Hindlimb muscle (tissue), 1 donor: ENCODE measurements around the gene SMIM36. TPM values are rescaled to one million over a fixed set of nuclear protein-coding genes. Genes with fewer than 3 reads are reported as not detected.
"Not testable (repeated sequence)": the region's sequence is repeated elsewhere in the genome, so short reads cannot be mapped to it uniquely, and the experiment has no call there.

Experiments
- DNase-seq: peaks from one replicate; pipeline ENCODE4 v3.0.0-alpha.2; 2013
- polyA plus RNA-seq: library from polyadenylated mRNA; unstranded; fragments of 120-200 nt; gene quantifications from one replicate; pipeline ENCODE4 v1.2.1, GENCODE V29; 2013; ENCODE audit not compliant: insufficient read length

Gene SMIM36
- 0.09 TPM for polyA plus RNA-seq

DNA sequence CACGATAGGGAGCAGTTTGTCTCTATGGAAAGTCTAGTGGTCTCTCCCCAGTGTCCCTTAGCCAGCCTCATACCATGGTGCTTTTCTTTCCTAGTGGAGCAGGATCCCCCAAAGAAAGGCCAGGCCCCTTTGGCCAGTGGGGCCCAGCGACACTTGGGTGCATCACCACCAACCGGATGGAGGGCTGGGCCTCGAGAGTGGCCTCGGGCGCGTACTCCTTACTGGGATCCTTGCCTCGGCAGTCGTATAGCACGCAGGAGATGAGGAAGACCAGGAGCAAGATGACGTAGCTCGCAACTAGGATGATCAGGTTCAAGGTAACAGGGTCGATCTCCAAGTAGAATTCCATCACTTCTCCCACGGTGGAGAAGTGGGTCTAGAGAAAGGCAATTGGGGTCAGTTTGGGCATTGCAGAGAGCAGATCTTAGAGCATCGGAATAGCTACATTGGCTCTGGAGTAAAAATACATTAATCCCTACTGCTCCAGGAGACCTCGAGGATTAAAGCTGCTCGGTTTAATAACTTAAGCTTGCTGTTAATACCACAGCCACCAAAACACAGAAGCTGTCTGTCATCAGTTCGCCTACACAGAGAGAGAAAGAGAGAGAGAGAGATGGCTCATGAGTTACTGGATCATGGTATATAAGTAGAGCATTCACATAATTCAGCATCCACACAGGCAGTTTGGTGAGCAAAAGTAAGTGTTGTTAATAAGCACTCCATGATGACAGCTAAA, at the start of gene SMIM36:
Gene SMIM36 (minus strand): TSS at position 467 of the 736 bp plus-strand sequence.
- DNase-seq, result no peak

DNA sequence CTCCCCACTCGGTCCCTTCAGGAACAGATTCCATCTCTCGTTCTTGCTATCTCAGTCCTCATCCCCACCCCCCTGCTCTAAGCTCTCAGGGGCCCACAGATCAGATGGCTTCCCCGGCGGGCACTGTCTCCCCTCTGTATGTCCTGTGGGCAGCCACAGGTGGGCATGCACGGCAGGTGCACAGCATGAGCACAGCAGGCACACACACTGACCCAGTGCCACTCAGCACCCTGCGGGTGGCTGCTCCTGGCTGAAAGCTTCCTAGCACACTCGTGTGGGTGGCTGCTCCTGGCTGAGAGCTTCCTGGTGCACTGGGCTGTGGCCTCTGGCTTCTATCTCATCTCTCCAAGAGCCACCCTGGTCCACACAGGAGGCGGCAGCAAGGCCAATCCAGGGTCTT, 44.5 kb upstream of the SMIM36 start:
- DNase-seq, result no peak

DNA sequence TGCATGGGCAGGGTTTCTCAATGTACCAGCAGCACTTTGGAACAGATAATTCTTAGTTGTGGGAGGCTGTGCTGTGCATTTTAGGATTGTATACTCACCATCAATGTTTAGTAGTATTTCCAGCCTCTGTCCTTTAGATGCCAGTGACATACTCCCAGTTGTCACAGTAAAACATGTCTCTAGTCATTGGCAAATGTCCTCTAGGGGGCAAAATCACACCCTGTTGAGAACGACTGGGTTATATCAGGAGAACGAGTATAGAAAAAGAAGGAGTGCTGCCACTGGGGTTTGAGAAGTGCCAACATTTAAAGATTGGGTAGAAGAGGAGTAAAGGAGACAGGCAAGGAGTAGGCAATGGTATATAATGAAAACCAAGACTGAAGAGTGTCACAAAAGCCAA, 37.9 kb upstream of the SMIM36 start:
- DNase-seq, result no peak

DNA sequence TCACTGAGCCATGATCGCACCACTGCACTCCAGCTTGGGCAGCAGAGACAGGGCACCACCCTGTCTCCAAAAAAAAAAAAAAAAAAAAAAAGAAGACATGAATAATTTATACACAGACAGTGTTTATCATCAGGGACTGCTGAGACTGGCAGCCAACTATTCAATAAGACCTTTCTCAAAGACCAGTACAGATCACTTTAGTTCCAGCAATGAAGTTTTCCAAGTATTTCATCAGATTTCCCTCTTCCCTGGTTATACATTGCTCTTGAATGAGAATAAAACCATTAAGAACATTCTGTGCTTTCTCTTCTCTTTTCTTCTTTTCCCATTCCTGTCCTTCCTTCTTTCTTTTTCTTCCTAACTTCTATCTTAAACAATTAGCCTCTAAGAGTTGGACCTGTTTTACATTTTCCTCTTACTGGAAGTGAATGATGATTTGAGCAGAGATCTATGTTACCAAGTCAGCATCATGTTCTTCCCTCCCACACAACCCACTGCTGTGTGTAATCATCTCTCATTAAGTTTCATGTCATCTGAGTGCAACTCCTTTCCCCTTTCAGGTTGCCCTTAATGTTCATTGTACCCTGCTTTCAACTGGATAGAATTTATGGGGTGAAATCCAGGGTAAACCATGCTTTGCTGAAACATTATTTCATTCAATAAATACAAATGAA, 35.9 kb upstream of the SMIM36 start:
- DNase-seq, result no peak

DNA sequence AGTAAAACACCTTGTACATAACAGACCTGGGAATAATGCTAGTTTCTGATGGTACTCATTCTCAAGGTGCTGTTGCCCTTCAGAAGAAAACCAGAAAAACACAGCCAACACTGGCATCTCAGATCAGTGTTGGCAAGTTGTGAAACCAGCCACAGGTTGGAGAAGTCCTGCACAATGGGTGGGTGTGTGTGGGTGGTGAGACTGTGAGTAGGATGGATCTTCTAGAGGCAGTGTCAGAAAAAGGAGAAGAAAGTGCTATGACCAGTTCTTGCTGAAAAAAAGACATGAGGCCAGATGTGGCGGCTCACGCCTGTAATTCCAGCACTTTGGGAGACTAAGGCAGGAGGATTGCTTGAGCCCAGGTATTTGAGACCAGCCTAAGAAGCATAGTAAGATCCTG, 35.2 kb upstream of the SMIM36 start:
- no peak for DNase-seq

DNA sequence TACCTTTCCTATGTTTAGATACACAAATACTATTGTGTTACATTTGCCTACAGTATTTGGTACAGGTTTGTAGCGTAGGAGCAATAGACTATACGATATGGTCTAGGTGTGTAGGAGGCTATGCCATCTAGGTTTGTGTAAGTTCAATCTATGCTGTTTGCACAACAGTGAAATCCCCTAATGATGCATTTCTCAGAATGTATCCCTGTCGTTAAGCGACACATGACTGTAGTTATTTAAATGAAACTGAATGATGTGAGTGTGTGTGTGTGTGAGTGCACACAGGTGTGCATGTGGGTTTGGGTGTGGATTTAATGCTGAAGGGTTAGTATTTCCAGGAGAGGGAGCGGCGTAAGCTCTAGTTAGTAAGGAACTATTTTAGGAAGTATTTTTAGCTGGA, 34.6 kb upstream of the SMIM36 start:
- no peak for DNase-seq

DNA sequence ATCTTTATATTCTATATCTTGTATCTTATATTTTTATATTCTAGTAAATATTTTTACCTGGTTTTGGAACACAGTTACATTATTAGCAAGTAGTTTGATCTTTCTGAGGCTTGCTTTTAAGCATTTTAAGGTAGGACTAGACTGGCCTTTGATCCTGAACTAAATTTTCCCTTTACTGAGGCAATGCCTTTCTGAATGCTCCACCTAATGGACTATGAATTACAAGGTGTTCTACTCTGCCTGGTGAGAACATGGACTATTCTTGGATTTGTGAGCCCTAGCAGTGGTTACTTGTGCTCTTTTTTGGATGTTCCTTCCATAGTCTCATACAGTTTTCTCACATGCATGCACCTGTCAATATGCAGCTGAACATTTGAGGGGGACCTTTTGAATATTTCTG, 32.5 kb upstream of the SMIM36 start:
- DNase-seq, result no peak

DNA sequence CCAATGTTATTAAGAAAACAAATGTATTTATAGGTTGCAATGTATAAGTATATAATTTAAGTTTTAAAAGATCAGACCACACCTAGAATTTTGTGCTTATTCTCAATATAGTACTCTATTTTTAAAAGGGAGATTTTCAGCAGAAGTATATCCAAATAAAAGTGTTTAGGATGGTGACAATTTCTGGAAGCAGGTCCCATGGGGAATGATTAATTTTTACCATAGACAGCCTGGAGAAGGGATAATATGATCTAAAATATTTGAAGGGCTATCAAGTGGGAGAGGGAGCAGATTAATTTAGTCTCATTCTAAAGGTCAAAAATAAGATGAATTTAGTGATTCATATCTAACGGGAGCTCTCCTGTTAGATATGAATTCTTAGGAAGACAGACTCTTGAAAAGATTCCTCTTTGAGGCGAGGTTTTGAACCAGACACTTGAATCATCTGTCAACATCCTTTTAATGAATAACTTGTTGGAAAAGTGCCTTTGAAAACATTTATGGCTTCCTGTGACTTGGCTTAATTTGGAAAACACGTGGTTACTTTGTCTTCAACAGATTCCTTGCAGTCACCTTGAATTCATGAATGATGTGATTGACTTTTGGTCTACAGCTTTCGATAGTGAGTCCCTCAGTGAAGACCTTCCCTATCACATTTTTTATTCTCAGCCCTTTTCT, 29.3 kb upstream of the SMIM36 start:
- DNase-seq, result no peak

DNA sequence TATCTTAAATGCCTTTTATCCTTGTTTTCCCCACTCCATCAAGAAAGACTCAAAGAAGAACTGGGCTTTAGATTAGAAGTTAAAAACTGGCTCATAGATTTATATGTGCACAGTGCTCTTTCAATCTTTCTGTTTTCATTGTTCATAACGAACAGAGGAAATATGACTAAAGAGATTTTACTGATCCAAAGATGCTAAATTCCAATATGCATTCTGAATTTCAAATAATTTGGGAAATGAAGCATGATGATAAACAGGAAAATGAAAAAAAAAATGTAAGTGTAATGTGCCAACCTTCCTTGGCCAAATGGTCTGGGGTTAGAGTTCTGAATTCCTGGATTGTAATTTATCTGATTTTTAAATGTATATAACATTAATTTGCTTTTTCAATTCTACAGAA, 25.0 kb upstream of the SMIM36 start:
- DNase-seq, result no peak

DNA sequence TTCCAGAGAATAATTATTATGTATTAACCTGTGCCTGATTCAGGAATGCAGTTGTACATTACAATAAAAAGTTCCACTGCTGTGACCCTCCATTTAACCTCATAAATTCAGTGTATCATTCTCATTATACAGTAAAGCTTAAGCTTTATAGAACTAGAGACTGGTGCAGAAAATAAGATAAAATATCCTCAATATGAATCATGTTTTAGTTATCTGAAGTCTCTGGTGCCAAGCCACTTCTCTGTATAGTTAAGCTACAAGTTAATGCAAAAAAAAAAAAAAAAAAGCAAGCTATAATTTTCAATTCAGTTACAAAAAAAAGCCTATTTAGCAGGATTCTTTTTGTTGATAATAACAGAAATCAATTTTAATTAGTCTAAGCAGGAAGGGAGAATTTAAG, 22.4 kb upstream of the SMIM36 start:
- DNase-seq, result no peak

DNA sequence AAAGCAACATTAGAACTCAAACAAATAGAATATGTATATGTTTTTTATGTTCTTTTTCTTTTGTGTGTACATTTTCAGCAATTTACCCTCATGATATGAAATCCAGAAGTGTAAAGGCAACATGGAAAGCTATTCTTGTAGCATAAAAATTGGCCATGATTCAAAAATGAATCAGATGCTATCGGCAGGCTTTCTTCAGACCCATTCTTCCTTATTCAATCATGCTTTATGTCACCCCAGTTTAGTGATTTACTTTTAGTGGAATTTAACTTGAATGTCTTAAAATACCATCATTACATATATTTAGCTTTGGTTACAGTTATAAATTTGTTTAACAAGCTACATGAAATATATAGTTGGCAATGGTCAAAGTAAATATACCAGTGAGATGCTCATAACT, 21.4 kb upstream of the SMIM36 start:
- DNase-seq, result no peak

DNA sequence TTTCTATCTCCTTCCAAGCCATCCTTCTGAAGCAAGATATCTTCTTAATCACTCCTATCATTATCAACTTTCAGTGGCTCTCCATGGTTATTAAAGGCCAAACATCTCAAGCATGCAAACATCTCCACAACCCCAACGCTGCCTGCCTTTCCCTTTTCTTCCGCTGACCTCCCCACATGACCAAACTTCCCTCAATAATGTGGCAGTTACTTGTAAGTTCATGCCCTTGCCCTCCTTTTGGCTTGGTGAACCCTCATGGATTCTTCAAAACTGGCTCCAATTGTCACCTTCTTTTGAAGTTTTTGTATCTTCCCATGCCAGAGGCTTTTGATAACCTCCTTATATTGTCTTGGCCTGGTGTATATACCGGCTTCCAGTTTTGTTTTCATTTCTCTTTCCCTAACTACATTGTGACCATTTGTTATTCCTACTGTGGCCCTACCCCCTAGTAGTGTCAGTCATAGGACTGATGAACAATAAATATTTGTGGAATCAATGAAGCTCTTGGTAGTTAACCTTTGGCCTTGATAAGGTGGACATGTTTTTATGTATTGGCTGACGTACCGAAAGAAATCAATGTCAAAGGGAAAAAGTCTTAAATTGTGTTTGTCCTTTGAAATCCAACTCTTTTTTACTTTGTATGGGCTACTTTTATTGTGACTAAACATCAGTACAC, 19.9 kb upstream of the SMIM36 start:
- DNase-seq, result no peak

DNA sequence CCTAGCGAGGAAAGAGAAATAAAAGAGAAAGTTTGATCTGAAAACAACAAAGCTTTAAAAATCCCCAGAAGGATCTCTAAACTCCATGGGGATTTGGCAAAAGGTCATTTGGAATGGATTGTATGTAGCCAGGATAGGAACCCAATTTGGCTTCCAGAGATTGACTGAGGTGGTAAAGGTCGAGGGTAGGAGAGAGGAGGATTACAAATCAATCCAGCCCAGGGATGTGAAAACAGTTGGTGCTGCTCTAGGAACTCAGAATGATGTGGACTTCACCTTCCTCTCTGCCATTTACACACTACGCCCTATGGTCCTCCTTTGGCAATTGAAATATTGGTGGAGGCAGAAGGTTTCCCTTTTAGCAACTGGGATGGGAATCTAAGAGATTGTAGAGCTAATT, 18.8 kb upstream of the SMIM36 start:
- no peak for DNase-seq

DNA sequence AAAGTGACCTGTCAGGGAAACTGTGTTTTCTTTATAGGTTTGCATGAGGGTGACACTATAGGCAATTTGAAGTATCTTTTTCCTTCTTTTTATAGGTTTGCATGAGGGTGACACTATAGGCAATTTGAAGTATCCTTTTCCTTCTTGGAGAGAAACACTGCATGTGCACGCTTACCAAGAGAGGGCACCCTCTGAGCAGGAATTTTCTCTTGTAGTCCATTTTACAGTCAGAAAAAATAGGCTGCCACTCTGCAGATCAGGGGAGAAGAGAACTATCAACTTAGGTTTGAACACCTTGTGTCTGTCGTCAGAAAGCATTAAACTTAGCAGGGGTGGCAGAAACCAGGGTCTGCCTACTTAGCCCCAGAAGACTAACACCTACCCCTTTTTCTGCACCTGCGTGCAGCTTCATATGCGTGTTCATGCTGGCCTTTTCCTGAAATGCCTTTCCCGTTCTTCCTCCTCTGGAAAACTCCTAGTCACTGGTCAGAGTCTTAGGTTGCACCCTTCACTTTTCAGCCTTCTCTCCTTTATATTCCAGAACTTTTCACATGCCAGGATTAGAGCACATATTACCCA, 16.4 kb upstream of the SMIM36 start:
- peak; percentile 57 for DNase-seq

DNA sequence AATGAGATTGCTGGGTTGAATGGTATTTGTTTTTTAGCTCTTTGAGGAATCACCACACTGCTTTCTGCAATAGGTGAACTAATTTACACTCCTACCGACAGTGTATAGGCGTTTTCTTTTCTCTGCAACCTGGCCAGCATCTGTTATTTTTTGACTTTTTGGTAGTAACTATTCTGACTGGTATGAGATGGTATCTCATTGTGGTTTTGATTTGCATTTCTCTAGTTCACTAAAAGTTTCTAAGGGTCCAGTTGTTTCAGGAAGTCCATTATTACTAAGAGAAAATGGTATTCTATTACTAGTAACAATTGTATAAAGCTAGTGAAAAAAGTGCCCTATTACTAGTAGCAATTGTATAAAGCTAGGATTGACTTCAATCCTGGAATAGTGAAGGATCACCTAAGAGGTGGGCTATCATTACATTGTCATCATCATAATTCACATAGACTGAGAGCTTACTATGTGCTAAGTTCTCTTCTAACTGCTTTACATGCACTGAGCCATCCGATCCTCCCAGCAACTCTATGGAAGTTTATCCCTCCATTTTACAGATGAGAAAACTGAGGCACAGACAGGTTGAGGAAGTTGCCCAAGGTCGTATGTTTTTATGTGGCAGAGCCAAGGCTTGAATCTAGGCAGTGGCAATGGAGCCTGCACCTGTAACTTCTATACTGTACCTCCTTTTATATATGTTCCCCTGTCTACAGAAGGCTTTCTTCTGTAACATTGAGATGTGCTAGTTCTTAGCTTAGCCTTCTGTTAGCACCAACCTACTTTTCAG, 13.4 kb upstream of the SMIM36 start:
- no peak for DNase-seq

DNA sequence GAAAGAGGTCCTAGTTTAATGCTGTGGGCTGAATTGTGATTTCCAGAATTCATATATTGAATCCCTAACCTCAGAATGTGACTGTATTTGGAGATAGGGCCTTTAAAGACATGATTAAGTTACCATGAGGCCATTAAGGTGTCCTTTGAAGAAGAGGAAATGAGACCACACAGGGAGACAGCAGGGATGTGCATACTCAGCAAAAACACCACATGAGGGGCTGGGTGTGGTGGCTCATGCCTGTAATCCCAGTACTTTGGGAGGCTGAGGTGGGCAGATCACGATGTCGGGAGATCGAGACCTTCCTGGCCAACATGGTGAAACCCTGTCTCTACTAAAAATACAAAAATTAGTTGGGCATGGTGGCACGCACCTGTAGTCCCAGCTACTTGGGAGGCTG, 11.8 kb upstream of the SMIM36 start:
- DNase-seq, result not testable (repeated sequence)

DNA sequence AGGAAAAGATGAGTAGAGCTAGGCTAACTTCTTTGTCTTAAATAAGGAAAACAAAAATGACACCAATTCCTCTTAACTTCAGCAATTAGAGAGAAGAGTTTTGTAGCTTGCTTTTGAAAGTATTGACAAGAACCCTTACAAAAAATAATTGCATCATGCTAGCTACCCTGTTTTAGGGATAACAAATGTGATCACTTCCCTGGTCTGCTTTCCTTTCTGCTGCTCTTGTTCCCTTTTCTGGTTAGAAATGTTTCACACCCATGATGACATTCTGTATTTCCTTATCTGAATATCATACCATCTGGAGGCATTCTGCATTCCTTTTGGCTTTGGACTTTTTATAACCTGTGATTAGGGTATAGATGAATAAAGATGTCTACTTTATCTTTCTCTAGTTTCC, 9.9 kb upstream of the SMIM36 start:
- no peak for DNase-seq

DNA sequence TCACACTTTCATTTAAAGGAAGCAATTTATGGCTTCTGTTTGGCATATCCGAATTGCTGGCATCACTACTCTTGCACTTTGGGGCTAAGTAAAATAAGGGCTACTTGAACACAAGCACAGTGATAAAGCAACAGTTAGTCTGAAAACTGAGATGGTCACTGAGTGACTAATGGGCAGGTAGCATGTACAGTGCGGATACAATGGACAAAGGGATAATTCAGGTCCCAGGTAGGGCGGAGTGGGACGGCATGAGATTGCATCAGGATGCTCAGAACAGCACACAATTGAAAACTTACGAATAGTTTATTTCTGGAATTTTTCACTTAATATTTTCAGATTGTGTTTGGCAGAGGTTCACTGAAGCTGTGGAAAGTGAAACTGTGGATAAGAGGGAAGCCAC, 9.2 kb upstream of the SMIM36 start:
- DNase-seq, result no peak

DNA sequence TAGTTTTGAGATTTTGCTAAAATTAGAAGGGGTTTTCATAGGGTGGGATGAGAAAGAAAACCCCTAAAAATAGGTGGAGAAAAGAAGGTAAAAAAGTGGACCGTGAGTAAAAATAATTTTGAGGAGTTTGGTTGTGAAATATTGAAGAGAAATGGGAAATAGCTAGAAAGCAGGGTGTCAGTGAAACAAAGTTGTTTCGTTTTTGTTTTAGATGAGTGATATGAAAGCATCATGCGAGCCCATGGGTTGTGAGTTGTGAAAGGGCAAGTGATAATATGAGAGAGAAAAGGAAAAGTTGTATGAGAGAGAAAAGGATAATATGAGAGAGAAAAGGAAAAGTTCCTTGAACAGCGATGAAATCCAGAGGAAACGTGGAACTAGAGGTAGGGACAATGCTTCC, 7.3 kb upstream of the SMIM36 start:
- DNase-seq, result no peak

DNA sequence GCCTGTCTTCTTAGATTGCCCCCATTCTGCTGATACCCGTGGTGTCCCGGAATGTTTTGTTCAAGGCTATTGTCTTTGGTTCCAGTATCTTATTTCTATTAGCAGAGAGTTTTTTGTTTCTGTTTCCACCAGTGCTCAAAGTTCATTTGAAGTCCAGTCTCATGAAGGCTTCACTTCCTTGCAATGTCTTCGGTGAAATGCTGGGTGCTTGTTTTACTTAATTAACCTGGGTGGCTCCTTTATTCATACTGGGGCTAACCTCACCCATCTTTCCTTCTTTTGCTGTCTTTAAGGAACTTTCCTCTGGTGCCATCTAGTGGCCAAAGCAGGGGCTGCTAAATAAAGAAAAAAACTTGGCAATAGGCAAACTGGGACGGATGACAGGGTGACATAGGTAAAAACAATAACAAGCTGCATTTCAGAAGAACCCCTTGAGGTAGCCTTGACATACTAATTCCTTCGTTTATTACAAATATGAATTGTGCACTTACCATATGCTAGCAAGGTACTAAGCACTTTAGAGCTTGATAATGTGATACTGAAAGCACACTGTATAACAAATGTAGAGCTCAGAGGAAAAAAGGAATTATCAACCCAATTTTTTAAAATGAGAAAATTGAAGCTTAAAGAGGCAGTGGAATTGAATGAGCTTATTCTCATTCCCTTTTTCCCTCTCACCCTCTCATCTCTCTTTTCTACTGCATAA, 2.8 kb upstream of the SMIM36 start:
- peak; percentile 71 for DNase-seq

DNA sequence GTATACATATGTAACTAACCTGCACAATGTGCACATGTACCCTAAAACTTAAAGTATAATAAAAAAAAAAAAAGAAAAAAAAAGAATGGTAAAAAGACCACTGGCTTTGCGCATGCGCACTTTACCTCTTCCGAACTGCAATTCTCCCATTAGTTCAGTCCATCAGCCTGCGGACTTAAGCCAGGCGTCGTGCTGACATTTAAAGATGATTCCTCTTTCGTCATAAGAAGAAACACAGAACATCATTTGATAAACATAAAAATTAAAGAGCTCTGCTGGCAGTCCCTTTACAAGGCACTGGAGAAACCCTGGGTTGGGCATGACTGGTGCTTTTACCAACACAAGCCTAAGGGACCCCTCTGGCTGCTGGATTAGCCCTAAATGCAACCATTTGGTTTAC, 3.6 kb downstream of the SMIM36 start:
- DNase-seq, result not testable (repeated sequence)
